Activated CD4-positive, alpha-beta T cell treated with anti-CD3 and anti-CD28 coated beads for 48 hours (primary cell): Measurements from ENCODE around the gene IQSEC1.
"Not testable (repeated sequence)": the region's sequence is repeated elsewhere in the genome, so short reads cannot be mapped to it uniquely, and the experiment has no call there.

Experiments used
- DNase-seq: peaks from one replicate; pipeline ENCODE4 v3.0.0-alpha.2; 2020

IQSEC1 gene

GRCh38 chr3:12884790-12885582 is 188.2 kb downstream of the IQSEC1 start:
- DNase-seq, result no peak

- no peak for DNase-seq
Observed at GRCh38 chr3:12884186-12884680, 189.0 kb downstream of the IQSEC1 start.

GRCh38 chr3:12882336-12883310 is 190.6 kb downstream of the IQSEC1 start:
- DNase-seq, result no peak

GRCh38 chr3:12881858-12882257 is 191.4 kb downstream of the IQSEC1 start:
- DNase-seq, result not testable (repeated sequence)

- DNase-seq, result no peak
Observed at GRCh38 chr3:12879191-12879815, 193.9 kb downstream of the IQSEC1 start.

- not testable (repeated sequence) for DNase-seq
Observed at GRCh38 chr3:12878758-12879157, 194.5 kb downstream of the IQSEC1 start.

GRCh38 chr3:12878141-12878574 is 195.1 kb downstream of the IQSEC1 start:
- DNase-seq, result no peak

GRCh38 chr3:12877040-12877439 is 196.2 kb downstream of the IQSEC1 start:
- no peak for DNase-seq

GRCh38 chr3:12875857-12876836 is 197.1 kb downstream of the IQSEC1 start:
- peak; percentile 20 for DNase-seq

- no peak for DNase-seq
Observed at GRCh38 chr3:12871404-12871983, 201.7 kb downstream of the IQSEC1 start.

GRCh38 chr3:12870942-12871341 is 202.3 kb downstream of the IQSEC1 start:
- DNase-seq, result no peak

GRCh38 chr3:12869035-12869621 is 204.1 kb downstream of the IQSEC1 start:
- peak; percentile 54 for DNase-seq

GRCh38 chr3:12868039-12869034 is 204.9 kb downstream of the IQSEC1 start:
- DNase-seq, result peak; percentile 74

GRCh38 chr3:12866836-12867235 is 206.4 kb downstream of the IQSEC1 start:
- no peak for DNase-seq

GRCh38 chr3:12865271-12865670 is 208.0 kb downstream of the IQSEC1 start:
- DNase-seq, result no peak

GRCh38 chr3:12862387-12862786 is 210.8 kb downstream of the IQSEC1 start:
- DNase-seq, result no peak

GRCh38 chr3:12861611-12862010 is 211.6 kb downstream of the IQSEC1 start:
- no peak for DNase-seq

GRCh38 chr3:12859840-12860239 is 213.4 kb downstream of the IQSEC1 start:
- DNase-seq, result no peak

GRCh38 chr3:12856626-12857025 is 216.6 kb downstream of the IQSEC1 start:
- no peak for DNase-seq

- DNase-seq, result no peak
Observed at GRCh38 chr3:12854565-12854964, 218.7 kb downstream of the IQSEC1 start.
